Activated CD8-positive, alpha-beta T cell treated with anti-CD3 and anti-CD28 coated beads for 36 hours (primary cell): Measurements from ENCODE around the gene LRRC42. TPM values are rescaled to one million over a fixed set of nuclear protein-coding genes. Genes with fewer than 3 reads are reported as not detected.

Experiments
- ATAC-seq: fragments of 200-7000 bp; cut with Tn5 transposase; one replicate; pipeline ENCODE4 v1.10.0; 2021; ENCODE audit warnings: mild to moderate bottlenecking, moderate library complexity
- CTCF ChIA-PET: fragments of 350-600 bp; sonication (Branson Sonifier 250); formaldehyde crosslinking; loops from one replicate; lab custom pipeline; 2021; ENCODE audit warnings: antibody characterized with exemption; lab: Charles Lee
- POLR2A ChIA-PET: fragments of 350-600 bp; sonication (Branson Sonifier 250); formaldehyde crosslinking; loops from one replicate; lab custom pipeline; 2021; ENCODE audit warnings: antibody characterized with exemption; lab: Charles Lee
- DNase-seq: peaks from one replicate; pipeline ENCODE4 v3.0.0-alpha.2; 2020
- H3K27ac Mint-ChIP-seq: one replicate; pipeline ENCODE4 v1.8.0; 2021; ENCODE audit warnings: mild to moderate bottlenecking, mixed read lengths
- H3K27me3 Mint-ChIP-seq: one replicate; pipeline ENCODE4 v1.8.0; 2021; ENCODE audit warnings: mixed read lengths
- H3K36me3 Mint-ChIP-seq: one replicate; pipeline ENCODE4 v1.8.0; 2021; ENCODE audit warnings: low read depth, mixed read lengths
- H3K4me1 Mint-ChIP-seq: one replicate; pipeline ENCODE4 v1.8.0; 2021; ENCODE audit warnings: low read depth, mixed read lengths
- H3K4me3 Mint-ChIP-seq: one replicate; pipeline ENCODE4 v1.8.0; 2021; ENCODE audit warnings: mild to moderate bottlenecking, moderate library complexity, mixed read lengths
- H3K9me3 Mint-ChIP-seq: one replicate; pipeline ENCODE4 v1.8.0; 2021; ENCODE audit warnings: mixed read lengths
- CTCF ChIP-seq: fragments of 200-600 bp; IDR thresholded peaks from one replicate; pipeline ENCODE4 v1.8.0; 2022; ENCODE audit warnings: antibody characterized with exemption, mild to moderate bottlenecking
- intact Hi-C: fragments of 100-400 bp; cut with micrococcal nuclease; formaldehyde crosslinking; loops from one replicate; pipeline ENCODE4 v1.10.0; 2022
- total RNA-seq, 2 experiments: library from RNA; stranded (reverse); gene quantifications; one replicate each; pipeline ENCODE4 v1.2.3, GENCODE V29; 2021

The LRRC42 gene
- total RNA-seq, 2 experiments from 2014 or later: 26.7 to 29.6 TPM

DNA sequence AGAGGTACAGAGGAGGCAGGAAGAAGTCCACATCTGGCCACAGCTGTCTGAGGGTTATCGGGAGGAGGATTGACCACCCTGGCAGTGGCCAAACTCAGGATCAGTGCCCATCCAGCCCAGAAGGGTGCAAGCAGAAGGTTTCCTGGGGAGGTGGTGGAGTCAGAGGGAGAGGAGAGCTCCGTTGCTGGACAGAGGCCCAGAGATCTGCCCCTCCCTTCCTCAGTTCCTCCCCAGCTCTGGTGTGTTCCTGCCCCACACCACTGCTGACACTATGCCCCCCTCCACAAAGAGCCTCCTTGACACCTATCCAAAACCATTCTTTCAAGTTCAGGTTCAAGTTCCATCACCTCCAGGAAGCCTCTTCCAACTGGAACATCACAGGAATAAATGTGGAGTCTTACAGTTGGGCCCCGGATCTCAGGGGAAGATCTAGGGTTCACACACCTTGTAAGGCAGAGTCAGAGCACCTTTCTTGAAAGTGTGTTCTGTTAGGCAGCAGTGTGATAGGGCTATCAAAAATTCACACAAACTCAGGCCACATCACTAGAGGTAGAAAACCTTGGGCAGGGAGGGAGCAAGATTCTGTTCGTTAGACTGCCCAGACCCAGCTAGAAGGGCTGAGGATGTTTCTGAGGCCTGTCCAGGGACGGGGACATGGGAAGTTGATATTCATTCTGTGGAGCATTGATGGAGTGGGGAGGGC is 64.4 kb downstream of the LRRC42 start:
- Mint-ChIP-seq H3K9me3 (no peaks in the 10 kb centered on the region), H3K4me1 (no peaks in the 10 kb centered on the region), H3K27me3 (peaks cover 2% of the 10 kb centered on the region), H3K36me3 (no peaks in the 10 kb centered on the region), H3K27ac (no peak overlapping the region), H3K4me3 (no peak overlapping the region)
- ATAC-seq (no peak), DNase-seq (no peak)
- CTCF ChIA-PET: interaction anchor here (1.3 kb wide), 1 partner anchor 150 kb away, joined by 3 read pairs; no protein-coding TSS in a partner anchor
- no peak for TF ChIP-seq CTCF
- POLR2A ChIA-PET: no interaction called here
- intact Hi-C loops: no loop called here

GRCh38 chr1:54011316-54012007 is 65.3 kb downstream of the LRRC42 start:
- H3K4me3 Mint-ChIP-seq: no peak overlapping the region
- no peak for ATAC-seq
- H3K4me1 Mint-ChIP-seq: no peaks in the 10 kb centered on the region
- H3K36me3 Mint-ChIP-seq: no peaks in the 10 kb centered on the region
- no peak overlapping the region for H3K27ac Mint-ChIP-seq
- TF ChIP-seq CTCF: no peak
- H3K27me3 Mint-ChIP-seq: peaks cover 2% of the 10 kb centered on the region
- DNase-seq: no peak
- intact Hi-C loops: no loop called here
- ChIA-PET CTCF (no interaction called here), POLR2A (no interaction called here)
- no peaks in the 10 kb centered on the region for H3K9me3 Mint-ChIP-seq

GRCh38 chr1:54012008-54012325 is 65.8 kb downstream of the LRRC42 start:
- ATAC-seq (no peak), DNase-seq (no peak)
- no peak overlapping the region for H3K27ac Mint-ChIP-seq
- no peaks in the 10 kb centered on the region for H3K9me3 Mint-ChIP-seq
- H3K27me3 Mint-ChIP-seq: peaks cover 2% of the 10 kb centered on the region
- TF ChIP-seq CTCF: no peak
- no peak overlapping the region for H3K4me3 Mint-ChIP-seq
- ChIA-PET CTCF (interaction anchor here (1.4 kb wide), 1 partner anchor 151 kb away, joined by 4 read pairs; no protein-coding TSS in a partner anchor), POLR2A (no interaction called here)
- H3K4me1 Mint-ChIP-seq: no peaks in the 10 kb centered on the region
- H3K36me3 Mint-ChIP-seq: no peaks in the 10 kb centered on the region
- intact Hi-C loops: no loop called here

GRCh38 chr1:54012863-54013262 is 66.7 kb downstream of the LRRC42 start:
- POLR2A ChIA-PET: no interaction called here
- TF ChIP-seq CTCF: no peak

GRCh38 chr1:54013393-54014008 is 67.4 kb downstream of the LRRC42 start:
- POLR2A ChIA-PET: no interaction called here
- no peak for DNase-seq
- no peaks in the 10 kb centered on the region for H3K4me1 Mint-ChIP-seq

More at GRCh38 chr1:54012863-54013262, 66.7 kb downstream of the LRRC42 start:
- no peak overlapping the region for H3K4me3 Mint-ChIP-seq
- no peaks in the 10 kb centered on the region for H3K36me3 Mint-ChIP-seq
- no peak overlapping the region for H3K27ac Mint-ChIP-seq
- no peaks in the 10 kb centered on the region for H3K4me1 Mint-ChIP-seq
- no peaks in the 10 kb centered on the region for H3K9me3 Mint-ChIP-seq
- no peak for DNase-seq
- no peak for ATAC-seq
- intact Hi-C loops: no loop called here
- peaks cover 2% of the 10 kb centered on the region for H3K27me3 Mint-ChIP-seq
- CTCF ChIA-PET: interaction anchor here (1.4 kb wide), 1 partner anchor 152 kb away, joined by 4 read pairs; no protein-coding TSS in a partner anchor

More at GRCh38 chr1:54013393-54014008, 67.4 kb downstream of the LRRC42 start:
- intact Hi-C loops: no loop called here
- H3K4me3 Mint-ChIP-seq: no peak overlapping the region
- H3K36me3 Mint-ChIP-seq: no peaks in the 10 kb centered on the region
- CTCF ChIA-PET: interaction anchor here (1.4 kb wide), 1 partner anchor 153 kb away, joined by 4 read pairs; no protein-coding TSS in a partner anchor
- no peak for TF ChIP-seq CTCF
- peaks cover 2% of the 10 kb centered on the region for H3K27me3 Mint-ChIP-seq
- no peak overlapping the region for H3K27ac Mint-ChIP-seq
- no peaks in the 10 kb centered on the region for H3K9me3 Mint-ChIP-seq
- ATAC-seq: no peak
